Naive B cell (primary cell): ENCODE data around the gene MAPK4. TPM values are rescaled to one million over a fixed set of nuclear protein-coding genes. Genes with fewer than 3 reads are reported as not detected.

ENCODE experiments used
- ATAC-seq, 2 donors: fragments of 150-1000 bp; cut with Tn5 transposase; 2 replicates each; pipeline ENCODE4 v1.10.0; 2021; ENCODE audit warnings: low read depth in 2 of 2, mild to moderate bottlenecking in 2 of 2, moderate library complexity in 2 of 2
- DNase-seq: peaks from one replicate; pipeline ENCODE4 v3.0.0; 2022
- H3K27ac Mint-ChIP-seq, 6 donors: one replicate each; pipeline ENCODE4 v1.8.0; 2020 to 2022; ENCODE audit warnings: mild to moderate bottlenecking in 6 of 6, mixed read lengths in 6 of 6, moderate library complexity in 5 of 6, inconsistent platforms in 2 of 6
- H3K27me3 Mint-ChIP-seq, 3 donors: one replicate each; pipeline ENCODE4 v1.8.0; 2021 to 2022; ENCODE audit warnings: mixed read lengths in 3 of 3, mild to moderate bottlenecking in 1 of 3
- H3K36me3 Mint-ChIP-seq, 2 donors: one replicate each; pipeline ENCODE4 v1.8.0; 2020 to 2022; ENCODE audit warnings: mixed read lengths in 2 of 2, inconsistent platforms in 1 of 2, mild to moderate bottlenecking in 1 of 2
- H3K4me1 Mint-ChIP-seq, 3 donors: one replicate each; pipeline ENCODE4 v1.8.0; 2020 to 2022; ENCODE audit warnings: mixed read lengths in 3 of 3, inconsistent platforms in 1 of 3, mild to moderate bottlenecking in 1 of 3, moderate library complexity in 1 of 3
- H3K4me3 Mint-ChIP-seq, 8 donors: one replicate each; pipeline ENCODE4 v1.8.0; 2020 to 2022; ENCODE audit warnings: mild to moderate bottlenecking in 8 of 8, mixed read lengths in 8 of 8, moderate library complexity in 8 of 8, inconsistent platforms in 2 of 8
- H3K9me3 Mint-ChIP-seq, 7 donors: one replicate each; pipeline ENCODE4 v1.8.0; 2020 to 2022; ENCODE audit warnings: mixed read lengths in 7 of 7, mild to moderate bottlenecking in 5 of 7, inconsistent platforms in 2 of 7, moderate library complexity in 1 of 7
- polyA plus RNA-seq, 6 donors: library from polyadenylated mRNA; unstranded; fragments of 300-500 nt; fragmentation: Illumina TruSeq; gene quantifications; one replicate each; pipeline ENCODE4 v1.2.3, GENCODE V29; 2021; ENCODE audit warnings: low read depth in 6 of 6

The MAPK4 gene
- polyA plus RNA-seq, 6 donors from 2014 or later: not detected

DNA sequence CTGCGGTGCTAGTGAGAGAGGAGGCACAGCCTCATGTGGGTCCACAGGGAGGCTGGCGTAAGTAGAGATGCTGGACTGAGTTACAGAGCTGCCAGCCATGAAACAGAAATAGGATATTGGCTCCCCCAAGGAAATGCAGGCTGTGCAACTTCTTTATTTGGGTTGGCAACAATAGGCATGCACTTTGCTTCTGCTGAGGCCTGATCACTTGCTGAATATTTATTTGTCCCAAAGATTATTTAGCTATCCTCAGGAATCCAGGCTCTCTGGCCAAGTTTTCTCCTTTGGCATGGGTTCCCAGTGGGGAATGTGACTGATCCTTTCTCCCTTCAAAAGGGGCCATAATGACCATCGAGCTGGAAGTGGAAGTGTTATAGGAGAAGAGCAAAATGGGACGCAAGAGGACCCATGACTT, 60.0 kb downstream of the MAPK4 start:
- Mint-ChIP-seq H3K36me3 (peaks cover 0 to 7% of the 10 kb centered on the region in 2 donors), H3K4me3 (no peak overlapping the region), H3K4me1 (no peaks in the 10 kb centered on the region), H3K27ac (no peak overlapping the region), H3K9me3 (peaks cover 0 to 5% (median 0%) of the 10 kb centered on the region in 7 donors), H3K27me3 (peaks cover 12 to 32% (median 19%) of the 10 kb centered on the region in 3 donors)
- no peak for ATAC-seq
- DNase-seq: no peak

DNA sequence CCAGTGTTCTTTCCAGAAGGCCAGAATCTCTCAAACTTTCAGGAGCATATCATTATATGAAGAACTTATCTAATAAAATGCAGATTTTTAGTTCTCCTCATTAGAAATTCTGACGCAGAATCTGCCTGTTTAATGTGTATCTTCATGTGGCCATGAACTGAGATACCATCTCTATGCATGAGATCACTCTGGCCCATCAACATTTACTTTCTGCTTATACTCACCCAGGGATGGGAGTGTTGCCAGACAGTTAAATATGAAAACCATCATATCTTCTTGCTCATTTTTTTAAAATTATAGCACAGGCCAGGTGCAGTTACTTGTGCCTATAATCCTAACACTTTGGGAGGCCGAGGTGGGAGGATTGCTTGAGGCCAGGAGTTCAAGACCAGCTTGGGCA, 60.4 kb downstream of the MAPK4 start:
- peaks cover 12 to 32% (median 21%) of the 10 kb centered on the region in 3 donors for H3K27me3 Mint-ChIP-seq
- no peak for ATAC-seq
- peaks cover 0 to 5% (median 0%) of the 10 kb centered on the region in 7 donors for H3K9me3 Mint-ChIP-seq
- H3K4me3 Mint-ChIP-seq: no peak overlapping the region
- H3K36me3 Mint-ChIP-seq: peaks cover 0 to 7% of the 10 kb centered on the region in 2 donors
- no peak overlapping the region for H3K27ac Mint-ChIP-seq
- H3K4me1 Mint-ChIP-seq: no peaks in the 10 kb centered on the region
- DNase-seq: no peak

DNA sequence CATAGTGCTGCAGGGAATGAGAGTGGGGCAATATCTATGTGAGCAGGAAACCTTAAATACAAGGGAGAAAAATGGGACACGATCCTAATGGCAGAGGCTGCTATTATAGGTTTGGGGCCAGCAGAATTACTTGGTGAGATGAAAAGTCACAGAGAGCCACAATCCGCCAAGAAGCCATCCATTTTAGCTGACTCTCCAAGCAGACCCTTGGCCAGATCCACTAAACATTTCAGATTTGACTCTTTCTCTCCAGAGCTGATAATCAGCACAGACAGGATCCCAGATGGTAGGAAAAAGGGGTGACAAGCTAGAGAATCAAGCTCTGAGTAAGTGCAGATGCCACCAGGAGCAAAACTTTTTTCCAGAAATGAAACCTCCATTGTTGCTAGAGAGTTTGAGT, 61.5 kb downstream of the MAPK4 start:
- Mint-ChIP-seq H3K36me3 (peaks cover 0 to 7% of the 10 kb centered on the region in 2 donors), H3K4me1 (no peaks in the 10 kb centered on the region), H3K27ac (no peak overlapping the region), H3K27me3 (peaks cover 12 to 27% (median 26%) of the 10 kb centered on the region in 3 donors), H3K4me3 (no peak overlapping the region), H3K9me3 (peaks cover 0 to 5% (median 0%) of the 10 kb centered on the region in 7 donors)
- ATAC-seq: no peak
- no peak for DNase-seq

DNA sequence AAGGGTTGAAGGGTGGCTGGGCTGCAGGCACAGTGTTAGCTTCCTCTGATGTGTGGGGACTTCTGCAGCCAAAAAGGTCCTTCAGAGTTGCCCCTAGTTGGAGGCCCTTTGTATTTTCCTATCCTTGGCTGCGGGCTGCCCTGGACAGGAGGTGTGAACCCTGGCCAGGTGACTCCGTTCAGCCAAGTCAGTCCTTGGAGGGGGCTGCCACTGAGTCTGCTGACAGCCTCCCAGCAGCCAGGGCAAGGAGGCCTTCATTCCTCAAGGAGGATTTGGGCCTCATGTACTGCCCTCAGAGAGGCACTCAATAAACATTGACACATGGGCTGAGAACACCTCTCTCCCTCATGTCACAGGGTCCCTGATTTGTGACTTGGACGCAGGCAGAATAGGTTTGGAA, 62.4 kb downstream of the MAPK4 start:
- no peak for ATAC-seq
- Mint-ChIP-seq H3K4me3 (no peak overlapping the region), H3K4me1 (no peaks in the 10 kb centered on the region), H3K27me3 (peaks cover 12 to 27% (median 26%) of the 10 kb centered on the region in 3 donors), H3K9me3 (peaks cover 0 to 5% (median 0%) of the 10 kb centered on the region in 7 donors), H3K27ac (no peak overlapping the region), H3K36me3 (peaks cover 0 to 7% of the 10 kb centered on the region in 2 donors)
- no peak for DNase-seq

DNA sequence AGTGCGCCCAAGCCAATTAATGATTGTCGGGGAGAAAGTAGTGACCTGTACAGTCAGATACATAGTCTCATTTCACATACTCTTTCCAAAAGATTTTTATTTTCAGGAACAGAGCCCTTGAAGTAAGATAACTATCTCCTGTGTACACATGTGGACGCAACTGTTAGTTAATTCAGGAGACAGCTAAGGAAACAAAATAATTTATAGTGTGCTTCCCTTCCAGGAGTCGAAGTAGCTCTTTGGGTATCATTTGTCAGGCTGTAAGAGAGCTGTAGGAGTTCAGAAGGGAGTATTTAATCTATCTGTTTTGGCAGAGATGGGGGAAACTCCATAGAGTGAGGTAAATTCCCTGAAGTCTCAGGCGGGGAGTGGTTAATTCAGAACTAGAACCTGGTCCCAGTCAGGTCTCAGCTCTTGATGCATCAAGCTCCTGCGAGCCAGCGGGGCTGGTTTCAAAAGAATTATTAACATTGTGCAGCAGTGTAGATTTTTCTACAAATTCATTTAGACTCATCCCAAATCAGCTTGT, 63.0 kb downstream of the MAPK4 start:
- peaks cover 0 to 7% of the 10 kb centered on the region in 2 donors for H3K36me3 Mint-ChIP-seq
- peaks cover 10 to 27% (median 26%) of the 10 kb centered on the region in 3 donors for H3K27me3 Mint-ChIP-seq
- no peak overlapping the region for H3K27ac Mint-ChIP-seq
- no peak for ATAC-seq
- DNase-seq: no peak
- no peaks in the 10 kb centered on the region for H3K4me1 Mint-ChIP-seq
- no peak overlapping the region for H3K4me3 Mint-ChIP-seq
- peaks cover 0 to 5% (median 0%) of the 10 kb centered on the region in 7 donors for H3K9me3 Mint-ChIP-seq

DNA sequence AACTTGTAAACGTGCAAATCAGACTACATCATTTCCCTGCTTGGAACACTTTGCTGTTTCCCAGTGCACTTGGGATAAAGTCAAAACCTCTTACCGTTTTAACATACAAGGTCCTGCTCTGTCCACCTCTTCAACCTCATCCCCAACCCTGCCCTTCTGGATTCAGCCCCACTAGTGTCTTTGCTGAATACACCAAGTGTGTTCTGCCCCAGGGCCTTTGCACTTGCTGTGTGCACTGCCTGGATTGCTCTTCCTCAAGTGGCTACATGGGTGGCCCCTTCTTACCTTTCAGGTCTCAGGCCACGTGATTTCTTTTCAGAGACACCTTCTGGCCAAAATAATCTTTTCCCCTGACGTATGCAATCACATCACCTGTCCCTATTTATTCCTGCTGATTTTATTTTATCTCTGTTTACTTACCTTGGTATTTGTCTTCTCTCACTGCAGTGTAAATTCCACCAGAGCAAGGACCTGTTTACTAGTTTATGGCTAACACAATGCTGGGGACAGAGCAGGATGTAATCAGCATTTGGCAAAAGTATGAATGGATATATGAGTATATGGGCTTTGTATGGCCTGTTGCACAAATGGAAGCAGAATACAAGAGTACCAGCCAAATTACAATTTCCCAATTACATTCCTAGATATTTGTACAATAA, 63.9 kb downstream of the MAPK4 start:
- DNase-seq: no peak
- H3K9me3 Mint-ChIP-seq: peaks cover 0 to 5% (median 0%) of the 10 kb centered on the region in 7 donors
- no peak for ATAC-seq
- H3K27ac Mint-ChIP-seq: no peak overlapping the region
- peaks cover 0 to 7% of the 10 kb centered on the region in 2 donors for H3K36me3 Mint-ChIP-seq
- H3K27me3 Mint-ChIP-seq: peaks cover 6 to 27% (median 26%) of the 10 kb centered on the region in 3 donors
- no peaks in the 10 kb centered on the region for H3K4me1 Mint-ChIP-seq
- H3K4me3 Mint-ChIP-seq: no peak overlapping the region

DNA sequence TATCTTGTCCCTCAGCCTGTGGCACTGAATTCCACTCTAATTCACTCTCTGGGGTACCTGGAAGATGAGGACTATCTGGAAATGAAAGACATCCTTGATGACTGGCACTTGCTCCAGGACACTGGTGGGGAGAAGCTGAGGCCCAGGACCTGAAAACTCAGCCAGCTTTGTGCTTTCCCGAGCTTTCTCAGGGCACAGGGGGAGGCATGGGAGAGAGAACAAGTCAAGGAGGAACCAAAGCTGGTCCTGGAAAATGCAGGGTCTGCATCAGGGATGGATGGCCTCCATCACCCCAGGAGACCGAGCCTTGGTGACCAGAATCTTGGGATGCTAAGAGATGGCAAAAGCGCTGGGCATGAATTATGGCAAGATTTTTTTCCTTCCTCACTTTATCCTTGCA, 65.1 kb downstream of the MAPK4 start:
- Mint-ChIP-seq H3K9me3 (peaks cover 0 to 5% (median 0%) of the 10 kb centered on the region in 7 donors), H3K4me3 (no peak overlapping the region), H3K27me3 (peaks cover 4 to 32% (median 23%) of the 10 kb centered on the region in 3 donors), H3K27ac (peak overlapping the region in 1 of 6 donors; percentile 11), H3K4me1 (no peaks in the 10 kb centered on the region), H3K36me3 (peaks cover 0 to 7% of the 10 kb centered on the region in 2 donors)
- DNase-seq: no peak
- no peak for ATAC-seq

DNA sequence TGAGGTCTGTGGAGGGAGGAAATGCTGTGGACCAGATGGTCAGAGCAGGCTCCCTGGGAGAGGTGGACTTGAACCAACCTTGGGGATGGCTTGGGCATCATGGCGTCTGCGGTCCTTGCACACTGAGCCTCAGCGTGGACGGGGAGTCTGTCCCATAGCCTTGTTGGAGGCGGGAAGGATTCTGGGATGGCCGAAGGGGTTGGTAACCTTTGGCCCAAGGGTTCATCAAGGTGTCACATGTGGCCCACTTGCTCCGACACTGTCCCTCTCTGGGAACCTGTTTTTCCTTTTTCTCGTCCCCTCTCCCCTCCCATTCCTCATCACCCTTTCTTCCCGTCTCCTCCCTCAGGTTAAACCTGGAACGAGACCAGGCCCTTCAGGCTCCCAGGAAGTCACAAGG, 66.4 kb downstream of the MAPK4 start:
- peak overlapping the region in 1 of 6 donors; percentile 62 for H3K27ac Mint-ChIP-seq
- H3K4me3 Mint-ChIP-seq: no peak overlapping the region
- H3K36me3 Mint-ChIP-seq: peaks cover 0 to 7% of the 10 kb centered on the region in 2 donors
- DNase-seq (no peak), ATAC-seq (no peak)
- peaks cover 0 to 5% (median 0%) of the 10 kb centered on the region in 7 donors for H3K9me3 Mint-ChIP-seq
- no peaks in the 10 kb centered on the region for H3K4me1 Mint-ChIP-seq
- peaks cover 0 to 40% (median 29%) of the 10 kb centered on the region in 3 donors for H3K27me3 Mint-ChIP-seq

DNA sequence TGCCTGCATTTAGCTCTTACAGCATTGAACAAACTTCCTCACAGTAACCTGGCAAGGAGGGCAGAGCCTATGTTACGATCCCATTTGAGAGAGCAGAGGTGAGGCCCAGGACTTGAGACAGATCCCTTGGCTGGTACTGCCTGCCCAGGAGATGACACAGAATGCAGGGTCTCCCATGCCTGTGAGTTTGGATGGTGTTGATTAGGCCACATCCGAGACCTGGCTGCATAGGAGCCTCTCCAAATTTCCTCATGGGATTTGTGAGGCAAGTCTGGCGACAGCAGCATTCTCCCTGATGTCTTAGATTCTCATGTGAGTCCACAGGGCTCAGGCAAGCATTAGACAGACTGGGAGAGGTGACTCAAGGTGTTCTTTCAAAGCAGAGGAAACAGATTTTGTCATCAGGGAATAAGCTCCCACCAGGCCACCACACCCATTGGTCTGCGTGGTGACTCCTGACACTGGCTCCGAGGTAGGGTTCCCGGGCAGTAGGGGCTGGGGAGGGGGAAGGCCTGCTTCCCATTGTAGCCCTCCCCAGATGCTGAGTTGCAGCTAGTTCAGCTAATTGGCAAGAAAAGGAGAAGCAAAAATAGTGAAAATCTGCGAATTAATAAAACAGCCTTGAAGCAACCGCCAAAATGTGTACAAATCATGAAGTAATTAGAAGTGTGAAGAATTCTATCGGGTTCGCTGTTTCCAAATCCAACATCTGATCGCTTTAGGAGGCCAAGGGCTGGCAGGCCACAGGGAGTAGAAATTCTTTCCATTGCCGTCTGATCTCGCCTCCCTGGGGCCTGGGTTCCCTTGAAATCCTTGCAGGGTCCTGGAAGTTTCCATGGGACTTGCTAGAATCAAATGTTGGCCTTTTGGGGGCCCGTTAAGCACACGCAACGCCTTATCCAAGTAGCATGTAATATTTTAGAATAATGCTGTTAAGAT, 68.0 kb downstream of the MAPK4 start:
- Mint-ChIP-seq H3K27ac (no peak overlapping the region), H3K4me1 (no peaks in the 10 kb centered on the region)
- no peak for ATAC-seq

DNA sequence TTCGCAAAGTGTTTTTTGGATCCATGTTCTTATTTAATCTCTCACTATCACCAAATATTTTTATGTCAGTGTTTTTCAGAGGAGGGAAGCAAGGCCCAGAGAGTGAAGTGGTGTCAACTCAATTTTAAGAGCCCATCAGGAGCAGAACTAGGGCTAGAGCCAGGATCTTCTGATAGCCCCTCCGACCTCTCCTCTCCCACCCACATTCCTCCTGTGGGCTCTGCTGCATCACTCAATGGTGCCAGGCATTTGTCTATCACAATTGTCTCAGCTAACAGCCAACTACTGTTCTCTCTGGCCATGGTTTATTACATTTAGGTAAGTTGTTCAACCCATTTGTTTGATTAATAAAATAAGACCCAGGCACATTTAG, 68.6 kb downstream of the MAPK4 start:
- Mint-ChIP-seq H3K36me3 (peaks cover 0 to 7% of the 10 kb centered on the region in 2 donors), H3K4me1 (no peaks in the 10 kb centered on the region), H3K9me3 (peaks cover 0 to 5% (median 0%) of the 10 kb centered on the region in 7 donors), H3K4me3 (no peak overlapping the region), H3K27me3 (peaks cover 5 to 29% (median 15%) of the 10 kb centered on the region in 3 donors), H3K27ac (no peak overlapping the region)
- no peak for DNase-seq
- no peak for ATAC-seq

More for the DNA sequence above, 68.0 kb downstream of the MAPK4 start:
- no peak for DNase-seq
- H3K4me3 Mint-ChIP-seq: no peak overlapping the region
- H3K9me3 Mint-ChIP-seq: peaks cover 0 to 5% (median 0%) of the 10 kb centered on the region in 7 donors
- peaks cover 4 to 35% (median 21%) of the 10 kb centered on the region in 3 donors for H3K27me3 Mint-ChIP-seq
- H3K36me3 Mint-ChIP-seq: peaks cover 0 to 7% of the 10 kb centered on the region in 2 donors

DNA sequence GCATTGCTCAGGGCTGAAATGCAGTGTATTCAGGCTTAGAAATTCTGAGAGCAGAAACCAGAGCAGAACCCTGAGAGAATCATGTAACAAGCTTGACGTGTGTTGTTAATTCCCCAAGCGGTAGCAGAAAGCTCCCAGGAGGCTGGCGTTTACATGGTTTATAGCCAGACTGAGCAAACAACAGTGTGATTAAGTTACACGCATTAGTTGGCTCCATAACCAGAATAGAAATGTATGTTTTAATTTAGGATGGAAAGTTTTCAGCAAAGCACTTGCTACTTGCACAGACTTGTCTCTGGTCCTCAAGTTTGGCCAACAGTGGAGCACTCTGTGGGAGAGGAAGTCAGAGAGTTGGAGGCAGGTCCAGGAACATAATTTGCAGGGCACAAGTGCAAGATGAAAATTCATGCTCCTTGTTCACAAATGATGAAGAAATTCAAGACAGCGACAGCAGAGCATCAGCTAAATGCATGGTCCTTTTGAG, 69.3 kb downstream of the MAPK4 start:
- no peaks in the 10 kb centered on the region for H3K36me3 Mint-ChIP-seq
- no peak overlapping the region for H3K27ac Mint-ChIP-seq
- no peaks in the 10 kb centered on the region for H3K4me1 Mint-ChIP-seq
- no peak for ATAC-seq
- H3K4me3 Mint-ChIP-seq: no peak overlapping the region
- H3K27me3 Mint-ChIP-seq: peaks cover 8 to 22% (median 9%) of the 10 kb centered on the region in 3 donors
- no peak for DNase-seq
- H3K9me3 Mint-ChIP-seq: no peaks in the 10 kb centered on the region

DNA sequence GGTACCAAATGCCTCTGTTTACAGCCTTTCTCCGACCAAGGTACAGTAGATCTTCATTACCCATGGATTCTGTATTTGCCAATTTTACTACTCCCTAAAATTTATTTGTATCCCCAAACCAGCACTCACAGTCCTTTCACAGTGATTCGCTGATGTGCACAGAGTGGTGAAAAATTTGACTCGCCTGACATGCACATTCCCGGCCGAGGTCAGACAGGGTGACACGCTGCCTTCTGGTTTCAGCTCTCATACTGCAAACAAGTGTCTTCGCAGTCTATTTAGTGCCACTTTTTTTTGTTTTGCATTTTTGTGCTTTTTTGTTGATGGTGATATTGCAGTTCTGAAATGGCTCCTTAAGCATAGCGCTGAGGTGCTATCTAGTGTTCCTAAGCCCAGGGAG, 71.0 kb downstream of the MAPK4 start:
- Mint-ChIP-seq H3K4me3 (no peak overlapping the region), H3K27me3 (peaks cover 8 to 13% (median 9%) of the 10 kb centered on the region in 3 donors), H3K9me3 (no peaks in the 10 kb centered on the region)

DNA sequence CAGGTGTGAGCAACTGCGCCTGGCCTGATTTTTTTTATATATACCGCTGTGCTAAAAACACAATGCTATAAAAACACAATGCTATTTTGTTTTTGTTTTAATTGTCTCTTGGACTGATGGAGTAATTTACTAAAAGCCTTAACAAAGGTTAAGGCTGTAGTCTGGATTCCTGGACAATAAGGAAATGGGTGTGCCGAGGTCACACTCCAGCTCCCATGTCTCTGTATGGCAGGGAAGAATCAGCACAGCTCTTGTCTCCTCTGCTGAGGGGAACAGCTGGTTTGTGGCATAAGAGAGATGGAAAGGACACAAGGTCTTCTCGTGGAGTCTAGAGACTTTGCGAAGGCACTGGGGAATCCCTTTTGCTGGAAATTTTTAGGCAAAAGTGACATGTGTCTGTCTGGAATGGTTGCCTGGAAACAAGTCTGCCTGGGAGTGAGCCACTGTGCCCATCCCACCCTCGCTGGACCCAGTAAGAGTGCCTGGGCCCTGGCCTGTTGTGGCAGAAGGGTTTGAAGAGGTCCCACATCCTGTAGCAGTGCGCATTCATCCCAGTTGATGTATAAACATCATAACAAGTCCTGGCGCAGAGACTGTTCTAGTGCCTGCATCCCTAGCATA, 73.1 kb downstream of the MAPK4 start:
- H3K4me1 Mint-ChIP-seq: no peaks in the 10 kb centered on the region
- H3K27me3 Mint-ChIP-seq: peaks cover 8 to 13% (median 9%) of the 10 kb centered on the region in 3 donors
- DNase-seq (no peak), ATAC-seq (no peak)
- H3K4me3 Mint-ChIP-seq: no peak overlapping the region
- no peaks in the 10 kb centered on the region for H3K9me3 Mint-ChIP-seq
- H3K36me3 Mint-ChIP-seq: no peaks in the 10 kb centered on the region
- no peak overlapping the region for H3K27ac Mint-ChIP-seq

More for the DNA sequence above, 71.0 kb downstream of the MAPK4 start:
- Mint-ChIP-seq H3K4me1 (no peaks in the 10 kb centered on the region), H3K27ac (no peak overlapping the region), H3K36me3 (no peaks in the 10 kb centered on the region)
- no peak for ATAC-seq
- DNase-seq: no peak
